Measurements from ENCODE around the gene HGFAC.

Gene HGFAC

GRCh38 chr4:3461515-3462291, 19.9 kb downstream of the HGFAC start:
- peak in 2 of 56 donors; percentile 11 to 21 for DNase-seq

GRCh38 chr4:3462321-3462789, 20.6 kb downstream of the HGFAC start:
- no peak for DNase-seq

- peak in 1 of 56 donors; percentile 14 for DNase-seq
Observed at GRCh38 chr4:3462790-3463415, 21.1 kb downstream of the HGFAC start, which contains the start of gene DOK7. DOK7 (plus strand) TSS chr4:3463306; CDS start chr4:3463376, 70 bp downstream.

- DNase-seq = no peak
Observed at GRCh38 chr4:3463556-3464348, 22.0 kb downstream of the HGFAC start.

DNA sequence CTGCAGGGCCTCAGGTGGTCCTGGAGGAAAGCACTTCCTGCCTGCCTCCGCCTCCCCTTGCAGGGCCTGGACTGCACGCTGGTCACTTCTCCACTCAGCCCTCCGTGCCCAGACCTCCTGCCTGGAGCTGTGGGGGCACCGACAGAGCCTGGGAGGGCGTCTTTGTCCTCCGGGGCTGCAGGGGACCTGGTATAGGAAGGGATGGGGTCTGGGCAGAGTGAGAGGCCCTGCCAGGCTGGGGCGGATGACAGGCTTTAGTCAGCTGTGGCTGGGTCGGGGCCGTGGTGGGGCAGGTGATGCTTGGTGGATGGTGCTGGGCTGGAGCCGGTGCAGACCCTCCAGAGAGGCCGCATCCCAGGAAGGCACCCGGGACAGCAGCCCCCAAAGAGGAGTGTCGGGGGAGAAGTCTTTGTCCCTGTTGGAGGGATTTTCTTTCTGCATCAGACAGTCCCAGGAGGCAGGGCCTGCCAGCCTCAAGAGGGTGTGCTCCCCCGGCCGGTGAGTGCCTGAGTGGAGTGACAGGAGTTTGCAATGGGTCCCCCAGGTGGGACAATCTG, 22.7 kb downstream of the HGFAC start:
- no peak for DNase-seq

GRCh38 chr4:3464911-3465697, 23.3 kb downstream of the HGFAC start:
- DNase-seq = no peak

- no peak for DNase-seq
Observed at GRCh38 chr4:3465698-3466671, 24.2 kb downstream of the HGFAC start.

DNA sequence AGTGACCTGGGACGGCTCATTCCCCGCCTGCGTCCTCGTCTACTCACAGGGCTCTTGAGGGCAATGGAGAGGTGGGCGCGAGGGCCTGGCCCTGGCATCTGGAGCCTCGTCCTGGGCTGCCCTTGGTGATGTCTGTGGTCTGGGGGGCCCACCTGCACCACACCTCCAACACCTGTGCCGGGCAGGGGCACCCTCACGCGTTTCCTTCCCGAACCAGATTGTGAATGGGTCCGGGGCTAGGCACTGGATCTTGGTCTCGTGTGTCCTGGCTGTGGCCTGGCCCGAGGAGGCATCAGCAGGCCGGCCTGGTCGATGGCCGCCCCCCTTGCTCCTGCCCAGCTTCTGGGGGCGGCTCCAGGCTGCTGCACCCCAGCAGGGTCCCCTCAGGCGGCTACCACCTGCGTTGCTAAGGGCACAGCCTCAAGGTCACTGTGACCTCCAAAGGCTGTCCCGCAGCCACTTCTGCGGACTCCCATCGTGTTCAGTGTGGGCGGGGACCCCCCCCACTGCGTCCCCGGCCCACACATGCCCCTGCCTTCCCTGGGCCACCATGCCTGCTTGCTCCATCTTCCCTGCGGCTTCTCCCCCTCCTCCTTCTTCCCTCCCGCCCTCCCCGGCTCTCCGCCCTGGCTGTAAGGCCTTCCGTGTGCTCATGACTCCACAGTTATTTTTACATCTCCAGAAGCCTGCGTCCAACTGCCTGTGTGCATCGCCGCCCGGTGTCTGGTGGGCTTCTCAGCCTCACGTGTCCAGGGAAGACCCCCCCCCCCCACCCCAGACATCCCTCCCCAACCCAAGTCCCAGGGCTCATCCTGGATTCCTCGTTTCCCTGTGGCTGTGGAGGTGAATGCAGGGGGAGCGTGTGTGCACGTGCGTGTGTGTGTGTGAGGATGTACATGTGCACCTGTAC, 25.2 kb downstream of the HGFAC start:
- DNase-seq = no peak

DNA sequence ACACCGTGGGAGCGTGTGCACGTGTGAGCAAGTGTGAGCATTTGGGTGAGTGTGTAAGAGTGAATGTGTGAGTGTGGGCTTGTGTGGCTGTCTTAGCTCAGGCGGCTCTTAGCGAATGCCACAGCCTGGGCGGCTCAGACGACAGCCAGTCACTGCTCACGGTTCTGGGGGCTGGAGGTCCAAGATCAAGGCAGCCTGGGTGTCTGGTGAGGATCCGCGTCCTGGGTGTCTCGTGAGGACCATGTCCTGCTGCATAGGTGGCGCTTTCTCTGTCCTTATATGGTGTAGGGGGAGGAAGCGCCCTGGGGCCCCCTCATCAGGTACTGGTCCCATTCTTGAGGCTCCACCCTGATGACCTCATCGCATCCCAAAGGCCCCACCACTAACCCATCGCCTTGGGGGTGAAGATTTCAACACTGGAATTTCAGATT, 25.8 kb downstream of the HGFAC start:
- DNase-seq = no peak

GRCh38 chr4:3468154-3468553, 26.4 kb downstream of the HGFAC start:
- DNase-seq = no peak

DNA sequence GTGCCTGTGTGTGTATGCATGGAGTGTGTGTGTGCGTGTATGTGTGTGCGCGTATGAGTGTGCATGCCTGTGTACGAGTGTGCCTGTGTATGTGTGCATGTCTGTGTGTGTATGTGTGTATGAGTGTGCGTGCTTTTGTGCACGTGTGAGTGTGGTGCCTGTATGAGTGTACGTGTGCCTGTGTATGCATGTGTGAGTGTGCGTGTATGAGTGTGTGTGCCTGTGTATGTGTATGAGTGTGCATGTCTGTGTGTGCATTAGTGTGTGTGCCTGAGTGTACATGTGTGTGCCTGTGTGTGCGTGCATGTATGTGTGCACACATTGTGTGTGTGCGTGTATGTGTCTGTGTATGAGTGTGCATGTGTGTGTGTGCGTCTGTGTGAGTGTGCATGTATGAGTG, 27.0 kb downstream of the HGFAC start:
- DNase-seq = no peak

GRCh38 chr4:3469386-3470243, 27.8 kb downstream of the HGFAC start:
- DNase-seq = no peak

- no peak for DNase-seq
Observed at GRCh38 chr4:3470244-3471097, 28.7 kb downstream of the HGFAC start.

- no peak for DNase-seq
Observed at GRCh38 chr4:3471098-3471760, 29.5 kb downstream of the HGFAC start.

DNA sequence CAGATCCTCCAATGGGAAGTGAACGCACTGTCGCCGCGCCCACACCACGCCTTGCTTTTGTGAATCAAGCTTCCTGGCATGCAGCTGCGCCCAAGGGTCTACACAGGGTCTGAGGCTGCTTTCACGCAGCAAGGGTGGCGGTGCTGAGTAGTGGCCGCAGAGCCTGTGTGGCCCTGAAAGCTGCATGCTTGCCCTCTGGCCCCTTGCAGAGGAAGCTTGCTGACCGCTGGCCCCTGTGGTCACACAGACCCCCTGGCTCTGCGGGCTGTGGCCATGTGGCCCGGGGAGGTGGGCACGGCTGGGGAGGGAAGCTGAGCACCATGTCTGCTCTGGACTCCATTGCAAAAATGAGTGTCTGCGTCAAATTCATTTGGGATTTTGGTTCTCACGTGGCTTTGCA, 30.1 kb downstream of the HGFAC start:
- no peak for DNase-seq

Data from amygdala (tissue), 56 donors.